ENCODE measurements around the gene AGTRAP. TPM values are rescaled to one million over a fixed set of nuclear protein-coding genes. Genes with fewer than 3 reads are reported as not detected.

Gene AGTRAP
- total and polyA plus RNA-seq, 2 experiments from 2014 or later = 34.2 to 71.9 TPM

GRCh38 chr1:11693917-11694316, 42.0 kb upstream of the AGTRAP start:
- no peak for DNase-seq (ENCODE audit: low spot score)
- Histone ChIP-seq H4K20me1 (ENCODE audit: insufficient read depth, poor library complexity, severe bottlenecking) (no peaks in the 10 kb centered on the region), H3K4me3 (no peak overlapping the region), H3K27me3 (peaks cover 49% of the 10 kb centered on the region), H3K36me3 (replicated peaks; ENCODE audit: insufficient read depth, low read depth) (no peaks in the 10 kb centered on the region), H3K4me1 (ENCODE audit: insufficient read depth) (peaks cover 6% of the 10 kb centered on the region), H3K27ac (no peak overlapping the region), H2AFZ (no peak overlapping the region), H3K9me3 (ENCODE audit: low read depth) (no peaks in the 10 kb centered on the region), H3K4me2 (no peak overlapping the region), H3K9me2 (replicated peaks; ENCODE audit: insufficient read depth) (no peaks in the 10 kb centered on the region), H3K79me2 (no peaks in the 10 kb centered on the region)
- TF ChIP-seq EZH2 (IDR thresholded peaks at IDR 0.05; ENCODE audit: borderline replicate concordance) = no peak
- no peak for TF ChIP-seq CTCF (IDR thresholded peaks at IDR 0.05; ENCODE audit: poor library complexity)
- no peak for TF ChIP-seq EZH2phosphoT487 (IDR thresholded peaks at IDR 0.05; ENCODE audit: low read depth, severe bottlenecking, unreplicated experiment)
- WGBS (ENCODE audit: low lambda C conversion rate, missing lambda C conversion rate) = 40% methylated on average over 5 of the region's 5 CpGs

- no peaks in the 10 kb centered on the region for H4K20me1 ChIP-seq (ENCODE audit: insufficient read depth, poor library complexity, severe bottlenecking)
These were observed 40.1 kb upstream of the AGTRAP start for GRCh38 chr1:11695861-11696260.

GRCh38 chr1:11697188-11697892, 38.6 kb upstream of the AGTRAP start:
- no peak overlapping the region for H3K4me2 ChIP-seq
- WGBS (ENCODE audit: low lambda C conversion rate, missing lambda C conversion rate) = 74% methylated on average over 8 of the region's 8 CpGs
- H3K9me3 ChIP-seq (ENCODE audit: low read depth) = no peaks in the 10 kb centered on the region

More at GRCh38 chr1:11695861-11696260, 40.1 kb upstream of the AGTRAP start:
- H3K27me3 ChIP-seq = peaks cover 34% of the 10 kb centered on the region
- no peak overlapping the region for H3K4me2 ChIP-seq
- no peaks in the 10 kb centered on the region for H3K79me2 ChIP-seq
- no peaks in the 10 kb centered on the region for H3K9me2 ChIP-seq (replicated peaks; ENCODE audit: insufficient read depth)
- H3K9me3 ChIP-seq (ENCODE audit: low read depth) = no peaks in the 10 kb centered on the region
- H2AFZ ChIP-seq = no peak overlapping the region
- no peak overlapping the region for H3K4me3 ChIP-seq
- H3K4me1 ChIP-seq (ENCODE audit: insufficient read depth) = no peaks in the 10 kb centered on the region
- H3K27ac ChIP-seq = no peak overlapping the region
- no peaks in the 10 kb centered on the region for H3K36me3 ChIP-seq (replicated peaks; ENCODE audit: insufficient read depth, low read depth)
- WGBS (ENCODE audit: low lambda C conversion rate, missing lambda C conversion rate) = 90% methylated on average over 6 of the region's 6 CpGs
- DNase-seq (ENCODE audit: low spot score) = no peak
- no peak for TF ChIP-seq EZH2phosphoT487 (IDR thresholded peaks at IDR 0.05; ENCODE audit: low read depth, severe bottlenecking, unreplicated experiment)
- TF ChIP-seq CTCF (IDR thresholded peaks at IDR 0.05; ENCODE audit: poor library complexity) = no peak
- TF ChIP-seq EZH2 (IDR thresholded peaks at IDR 0.05; ENCODE audit: borderline replicate concordance) = no peak

More at GRCh38 chr1:11697188-11697892, 38.6 kb upstream of the AGTRAP start:
- DNase-seq (ENCODE audit: low spot score) = no peak
- no peak overlapping the region for H2AFZ ChIP-seq
- H3K36me3 ChIP-seq (replicated peaks; ENCODE audit: insufficient read depth, low read depth) = no peaks in the 10 kb centered on the region
- no peaks in the 10 kb centered on the region for H3K4me1 ChIP-seq (ENCODE audit: insufficient read depth)
- TF ChIP-seq EZH2 (IDR thresholded peaks at IDR 0.05; ENCODE audit: borderline replicate concordance) (no peak), EZH2phosphoT487 (IDR thresholded peaks at IDR 0.05; ENCODE audit: low read depth, severe bottlenecking, unreplicated experiment) (no peak), CTCF (IDR thresholded peaks at IDR 0.05; ENCODE audit: poor library complexity) (no peak)
- H3K79me2 ChIP-seq = no peaks in the 10 kb centered on the region
- H3K27ac ChIP-seq = no peak overlapping the region
- peaks cover 22% of the 10 kb centered on the region for H3K27me3 ChIP-seq
- no peaks in the 10 kb centered on the region for H4K20me1 ChIP-seq (ENCODE audit: insufficient read depth, poor library complexity, severe bottlenecking)
- no peak overlapping the region for H3K4me3 ChIP-seq
- H3K9me2 ChIP-seq (replicated peaks; ENCODE audit: insufficient read depth) = no peaks in the 10 kb centered on the region

Data from hepatocyte (in vitro differentiated cells).